Endothelial cell of umbilical vein (primary cell): ENCODE results near the gene RMI2. TPM values are rescaled to one million over a fixed set of nuclear protein-coding genes. Genes with fewer than 3 reads are reported as not detected.

Source experiments
- BruUV-seq: library from RNA; stranded (reverse); fragments of 400-500 nt; replicated peaks from 2 replicates; lab custom pipeline; 2021; lab: Mats Ljungman, UMichigan
- CTCF ChIA-PET: fragments of 300-600, 350-600 bp; sonication (Branson Sonifier 250); formaldehyde crosslinking; loops from one replicate; lab custom pipeline; 2021; ENCODE audit warnings: antibody characterized with exemption, inconsistent platforms; lab: Charles Lee
- POLR2A ChIA-PET: fragments of 300-600, 350-600 bp; sonication (Branson Sonifier 250); formaldehyde crosslinking; loops from one replicate; lab custom pipeline; 2021; ENCODE audit warnings: antibody characterized with exemption, inconsistent platforms; lab: Charles Lee
- DNase-seq: peaks from one replicate; pipeline ENCODE4 v3.0.0-alpha.2; 2011; ENCODE audit warnings: low read depth, low spot score
- FAIRE-seq: peaks from 2 replicates; lab custom pipeline; 2011; peaks lifted over from hg19 to GRCh38; lab: Jason Lieb, UNC
- H2AFZ ChIP-seq: 2 replicates; pipeline ENCODE4 v1.6.0; 2012; ENCODE audit warnings: low read depth, low read length, control low read depth, inconsistent platforms
- H3K27ac ChIP-seq: 2 replicates; pipeline ENCODE4 v1.5.1; 2011; ENCODE audit warnings: low read depth, mild to moderate bottlenecking, control low read depth, low read length, moderate library complexity; ENCODE audit not compliant: insufficient read depth
- H3K27me3 ChIP-seq, 2 experiments: 2 replicates each; pipeline versions ENCODE4 v1.6.0 to v1.6.1; 2011; ENCODE audit warnings: low read length in 2 of 2, mixed read lengths in 1 of 2; ENCODE audit not compliant: control insufficient read depth in 2 of 2, insufficient read depth in 2 of 2
- H3K36me3 ChIP-seq, 2 experiments: 2 replicates in 1 of 2; 3 replicates in 1 of 2; pipeline ENCODE4 v1.5.1; 2011; ENCODE audit warnings: low read length in 2 of 2, mild to moderate bottlenecking in 1 of 2, moderate library complexity in 1 of 2; ENCODE audit not compliant: control insufficient read depth in 2 of 2, insufficient read depth in 2 of 2; ENCODE audit errors: extremely low read depth in 1 of 2
- H3K4me1 ChIP-seq: 3 replicates; pipeline ENCODE4 v1.5.1; 2011; ENCODE audit warnings: mild to moderate bottlenecking, low read length; ENCODE audit not compliant: control insufficient read depth, insufficient read depth; ENCODE audit errors: extremely low read depth
- H3K4me2 ChIP-seq: 2 replicates; pipeline ENCODE4 v1.6.1; 2011; ENCODE audit warnings: low read length, control low read depth, mixed read lengths; ENCODE audit not compliant: insufficient read depth
- H3K4me3 ChIP-seq, 3 experiments: fragments of 200-600 bp in 1 of 3; sonication (generic), shearing (Covaris generic) in 1 of 3; replicated peaks in 1 of 3; 2 replicates each; pipeline ENCODE4 v1.5.1; 2011 to 2016; ENCODE audit warnings: control low read depth in 3 of 3, low read length in 3 of 3, mild to moderate bottlenecking in 2 of 3, inconsistent platforms in 1 of 3, low read depth in 1 of 3, moderate library complexity in 1 of 3; ENCODE audit not compliant: insufficient read depth in 1 of 3
- H3K79me2 ChIP-seq: 2 replicates; pipeline ENCODE4 v1.6.0; 2012; ENCODE audit warnings: low read length, inconsistent platforms; ENCODE audit not compliant: control insufficient read depth, insufficient read depth
- H3K9ac ChIP-seq: replicated peaks from 2 replicates; pipeline ENCODE3; 2011; ENCODE audit warnings: low read length, control low read depth; ENCODE audit not compliant: insufficient read depth; ENCODE audit errors: extremely low read depth
- H3K9me1 ChIP-seq: replicated peaks from 3 replicates; pipeline ENCODE4 v1.6.0; 2011; ENCODE audit warnings: mild to moderate bottlenecking, low read length; ENCODE audit not compliant: control insufficient read depth, insufficient read depth; ENCODE audit errors: extremely low read depth
- H3K9me3 ChIP-seq: replicated peaks from 2 replicates; pipeline ENCODE4 v1.5.1; 2012; ENCODE audit warnings: low read length, inconsistent platforms; ENCODE audit not compliant: control insufficient read depth, insufficient read depth
- H4K20me1 ChIP-seq: replicated peaks from 2 replicates; pipeline ENCODE3; 2011; ENCODE audit warnings: mild to moderate bottlenecking, low read length; ENCODE audit not compliant: control insufficient read depth, insufficient read depth; ENCODE audit errors: extremely low read depth
- GATA2 ChIP-seq: IDR thresholded peaks from 2 replicates; pipeline ENCODE4 v1.7.0; 2011; ENCODE audit warnings: low read depth, mild to moderate bottlenecking, moderate library complexity, mixed read lengths, low read length; ENCODE audit not compliant: insufficient read length, insufficient read depth
- MAX ChIP-seq: IDR thresholded peaks from 2 replicates; pipeline ENCODE4 v1.6.1; 2011; ENCODE audit not compliant: insufficient read depth, insufficient read length
- MYC ChIP-seq: IDR thresholded peaks from one replicate; pipeline ENCODE4 v1.6.1; 2011; ENCODE audit warnings: mild to moderate bottlenecking, low read depth, low read length
- POLR2AphosphoS5 ChIP-seq: IDR thresholded peaks from 2 replicates; pipeline ENCODE4 v1.6.1; 2012; ENCODE audit warnings: low read depth, mild to moderate bottlenecking, control low read depth, low read length, moderate library complexity; ENCODE audit not compliant: insufficient read depth
- dilution Hi-C: fragments of 300-500 bp; cut with MboI; formaldehyde crosslinking; loops from one replicate; pipeline ENCODE4 v1.15.0; 2019; ENCODE audit warnings: low sequenced_read_pairs; ENCODE audit not compliant: extremely low pct_ligation_motif_present
- intact Hi-C: fragments of 100-400 bp; cut with micrococcal nuclease; formaldehyde crosslinking; loops from one replicate; pipeline ENCODE4 v1.10.0; 2022
- polyA plus RNA-seq, 4 experiments: library from polyadenylated mRNA; depleted of rRNA in 3 of 4; stranded (reverse) in 3 of 4; unstranded in 1 of 4; fragments of >200 nt; gene quantifications; 2 replicates each; pipeline versions ENCODE4 v1.2.1 to v1.2.3, GENCODE V29; 2011 to 2012; ENCODE audit warnings: missing spikeins in 1 of 4
- total RNA-seq: library from RNA; stranded (reverse); gene quantifications from 2 replicates; pipeline ENCODE4 v1.2.3, GENCODE V29; 2021

The RMI2 gene
- total and polyA plus RNA-seq, 2 donors (not counting 3 experiments of a cell fraction or from before 2014, with no cell fraction given): 5.3 to 7.7 TPM

- FAIRE-seq: no peak
- Histone ChIP-seq H3K9ac (no peak overlapping the region), H3K4me1 (no peaks in the 10 kb centered on the region), H3K79me2 (no peaks in the 10 kb centered on the region), H3K27me3 (no peaks in the 10 kb centered on the region), H3K36me3 (no peaks in the 10 kb centered on the region), H3K27ac (no peak overlapping the region), H4K20me1 (no peaks in the 10 kb centered on the region), H3K4me2 (no peak overlapping the region), H3K9me1 (no peaks in the 10 kb centered on the region), H3K4me3 (no peak overlapping the region), H2AFZ (no peak overlapping the region), H3K9me3 (no peaks in the 10 kb centered on the region)
- dilution Hi-C loops (no loop called here), intact Hi-C loops (no loop called here)
- ChIA-PET CTCF (interaction anchor here (0.8 to 2.2 kb wide), 5 partner anchors 14 to 333 kb away, joined by 3 to 8 read pairs (median 4); partner anchors contain the start of gene SOCS1), POLR2A (no interaction called here)
- DNase-seq: no peak
- TF ChIP-seq GATA2 (no peak), POLR2AphosphoS5 (no peak), MAX (no peak)
- BruUV-seq: no TSS peak
Observed at GRCh38 chr16:11296706-11297491, 48.4 kb upstream of the RMI2 start.

GRCh38 chr16:11297492-11298142 lies 47.6 kb upstream of the RMI2 start:
- no peak overlapping the region for H3K4me2 ChIP-seq
- H2AFZ ChIP-seq: no peak overlapping the region
- H3K36me3 ChIP-seq: no peaks in the 10 kb centered on the region
- H3K4me1 ChIP-seq: no peaks in the 10 kb centered on the region
- no peak overlapping the region for H3K9ac ChIP-seq
- DNase-seq: peak; percentile 15
- POLR2A ChIA-PET: no interaction called here
- intact Hi-C loops (no loop called here), dilution Hi-C loops (no loop called here)
- CTCF ChIA-PET: interaction anchor here (0.8 to 2.2 kb wide), 7 partner anchors 14 to 343 kb away, joined by 3 to 8 read pairs (median 4); partner anchors contain the start of genes PRM3 and SOCS1
- no peaks in the 10 kb centered on the region for H3K9me3 ChIP-seq
- H3K4me3 ChIP-seq: no peak overlapping the region
- no peak overlapping the region for H3K27ac ChIP-seq
- H4K20me1 ChIP-seq: no peaks in the 10 kb centered on the region
- FAIRE-seq: no peak
- no peaks in the 10 kb centered on the region for H3K9me1 ChIP-seq
- no peaks in the 10 kb centered on the region for H3K27me3 ChIP-seq
- H3K79me2 ChIP-seq: no peaks in the 10 kb centered on the region
- no peak for TF ChIP-seq MYC
- no peak for TF ChIP-seq MAX
- BruUV-seq: no TSS peak
